Smooth muscle cell (in vitro differentiated cells): Measurements from ENCODE around the gene TMEM94. TPM values are rescaled to one million over a fixed set of nuclear protein-coding genes. Genes with fewer than 3 reads are reported as not detected.
"Not testable (repeated sequence)": the region's sequence is repeated elsewhere in the genome, so short reads cannot be mapped to it uniquely, and the experiment has no call there.

Experiments
- DNase-seq: peaks from one replicate; lab custom pipeline; 2025; ENCODE audit not compliant: unreplicated experiment; lab: John Stamatoyannopoulos, UW
- H2AFZ ChIP-seq: fragments of 200-600 bp; sonication (generic); 2 replicates; pipeline ENCODE4 v1.6.0; 2016; ENCODE audit warnings: antibody characterized with exemption, low read depth, mild to moderate bottlenecking
- H3F3A ChIP-seq: fragments of 200-600 bp; sonication (generic); 2 replicates; pipeline ENCODE4 v1.6.0; 2017; ENCODE audit warnings: antibody characterized with exemption, low read depth
- H3K27ac ChIP-seq: fragments of 200-600 bp; sonication (generic); 2 replicates; pipeline ENCODE4 v1.5.1; 2016; ENCODE audit warnings: low read depth, mild to moderate bottlenecking
- H3K27me3 ChIP-seq: fragments of 200-600 bp; sonication (generic); 2 replicates; pipeline ENCODE4 v1.6.1; 2016; ENCODE audit warnings: low read depth, mild to moderate bottlenecking
- H3K36me3 ChIP-seq: fragments of 200-600 bp; sonication (generic); 2 replicates; pipeline ENCODE4 v1.5.1; 2016; ENCODE audit warnings: low read depth
- H3K4me1 ChIP-seq: fragments of 200-600 bp; sonication (generic); 2 replicates; pipeline ENCODE4 v1.5.1; 2016; ENCODE audit warnings: low read depth
- H3K4me2 ChIP-seq: fragments of 200-600 bp; sonication (generic); 2 replicates; pipeline ENCODE4 v1.6.0; 2016; ENCODE audit warnings: mild to moderate bottlenecking
- H3K4me3 ChIP-seq: fragments of 200-600 bp; sonication (generic); 2 replicates; pipeline ENCODE4 v1.5.1; 2016; ENCODE audit warnings: mild to moderate bottlenecking
- H3K79me2 ChIP-seq: fragments of 200-600 bp; sonication (generic); 2 replicates; pipeline ENCODE4 v1.6.0; 2016; ENCODE audit warnings: low read depth, mild to moderate bottlenecking
- H3K9ac ChIP-seq: fragments of 200-600 bp; sonication (generic); 2 replicates; pipeline ENCODE4 v1.6.0; 2016; ENCODE audit warnings: low read depth
- H3K9me3 ChIP-seq: fragments of 200-600 bp; sonication (generic); replicated peaks from 2 replicates; pipeline ENCODE4 v1.5.1; 2016; ENCODE audit warnings: low read depth
- H4K20me1 ChIP-seq: fragments of 200-600 bp; sonication (generic); 2 replicates; pipeline ENCODE4 v1.6.0; 2016; ENCODE audit warnings: low read depth
- CTCF ChIP-seq: fragments of 200-600 bp; sonication (generic); IDR thresholded peaks from 2 replicates; pipeline ENCODE4 v1.5.1; 2017; ENCODE audit warnings: borderline replicate concordance, mild to moderate bottlenecking, antibody characterized with exemption; ENCODE audit not compliant: insufficient read depth, poor library complexity, severe bottlenecking
- WGBS: methylation state at CpG from one replicate; pipeline ENCODE4 v1.1.7; 2016; ENCODE audit warnings: low lambda C conversion rate; 5-methylcytosine and 5-hydroxymethylcytosine counted together
- polyA plus RNA-seq: library from polyadenylated mRNA; unstranded; fragments of >200 nt; fragmentation: Nextera tagmentation; extraction: Ambion mirVana; gene quantifications from 2 replicates; pipeline ENCODE4 v1.2.1, GENCODE V29; 2016
- total RNA-seq: library from RNA; depleted of rRNA; stranded (reverse); fragments of >200 nt; gene quantifications from 2 replicates; pipeline ENCODE4 v1.2.3, GENCODE V29; 2014

The TMEM94 gene
- total and polyA plus RNA-seq, 2 experiments from 2014 or later: 26.3 to 35.9 TPM

- Histone ChIP-seq H3K4me2 (no peak overlapping the region), H3K4me1 (peaks cover 19% of the 10 kb centered on the region), H2AFZ (no peak overlapping the region), H3K36me3 (no peaks in the 10 kb centered on the region), H3K4me3 (no peak overlapping the region), H3K9me3 (no peaks in the 10 kb centered on the region), H3K79me2 (no peaks in the 10 kb centered on the region), H3K27ac (no peak overlapping the region), H4K20me1 (peaks cover 93% of the 10 kb centered on the region), H3K9ac (no peak overlapping the region), H3F3A (no peaks in the 10 kb centered on the region), H3K27me3 (no peaks in the 10 kb centered on the region)
- DNase-seq: no peak
- 61% methylated on average over 3 of the region's 3 CpGs for WGBS
- no peak for TF ChIP-seq CTCF
These were observed 19.4 kb downstream of the TMEM94 start for GRCh38 chr17:75475851-75476250.

- peaks cover 23% of the 10 kb centered on the region for H3K4me1 ChIP-seq
- no peak for DNase-seq
- H3K9ac ChIP-seq: no peak overlapping the region
- H3K27me3 ChIP-seq: no peaks in the 10 kb centered on the region
- no peaks in the 10 kb centered on the region for H3K9me3 ChIP-seq
- TF ChIP-seq CTCF: no peak
- H3K27ac ChIP-seq: no peak overlapping the region
- no peaks in the 10 kb centered on the region for H3K36me3 ChIP-seq
- peaks cover 93% of the 10 kb centered on the region for H4K20me1 ChIP-seq
- 65% methylated on average over 7 of the region's 8 CpGs for WGBS
- H2AFZ ChIP-seq: no peak overlapping the region
- no peak overlapping the region for H3K4me2 ChIP-seq
- no peaks in the 10 kb centered on the region for H3K79me2 ChIP-seq
- no peaks in the 10 kb centered on the region for H3F3A ChIP-seq
- H3K4me3 ChIP-seq: no peak overlapping the region
These were observed 19.8 kb downstream of the TMEM94 start for GRCh38 chr17:75476271-75476671.

- H3K9ac ChIP-seq: no peak overlapping the region
- no peaks in the 10 kb centered on the region for H3K79me2 ChIP-seq
- H3K36me3 ChIP-seq: no peaks in the 10 kb centered on the region
- no peak overlapping the region for H3K27ac ChIP-seq
- H2AFZ ChIP-seq: no peak overlapping the region
- H3F3A ChIP-seq: peaks cover 2% of the 10 kb centered on the region
- TF ChIP-seq CTCF: no peak
- DNase-seq: no peak
- no peak overlapping the region for H3K4me2 ChIP-seq
- 88% methylated on average over 11 of the region's 11 CpGs for WGBS
- peaks cover 93% of the 10 kb centered on the region for H4K20me1 ChIP-seq
- H3K4me1 ChIP-seq: peaks cover 30% of the 10 kb centered on the region
- no peak overlapping the region for H3K4me3 ChIP-seq
- no peaks in the 10 kb centered on the region for H3K27me3 ChIP-seq
- no peaks in the 10 kb centered on the region for H3K9me3 ChIP-seq
These were observed 20.5 kb downstream of the TMEM94 start for GRCh38 chr17:75476752-75477489.

- not testable (repeated sequence) for H3K27ac ChIP-seq, DNase-seq, H3K36me3 ChIP-seq, H3K9ac ChIP-seq, H3K79me2 ChIP-seq, H3K27me3 ChIP-seq, H2AFZ ChIP-seq, H3K4me3 ChIP-seq, H3K4me2 ChIP-seq, H3F3A ChIP-seq, H3K9me3 ChIP-seq
- WGBS: 97% methylated on average over 11 of the region's 11 CpGs
- Histone ChIP-seq H3K4me1 (peaks cover 33% of the 10 kb centered on the region), H4K20me1 (peaks cover 93% of the 10 kb centered on the region)
These were observed 21.0 kb downstream of the TMEM94 start for GRCh38 chr17:75477490-75477862.
